Fibroblast of gingiva (primary cell): Measurements from ENCODE around the gene SLC48A1.

Experiments
- DNase-seq: peaks from one replicate; pipeline ENCODE4 v3.0.0-alpha.2; 2011; ENCODE audit warnings: low read depth

The SLC48A1 gene

DNA sequence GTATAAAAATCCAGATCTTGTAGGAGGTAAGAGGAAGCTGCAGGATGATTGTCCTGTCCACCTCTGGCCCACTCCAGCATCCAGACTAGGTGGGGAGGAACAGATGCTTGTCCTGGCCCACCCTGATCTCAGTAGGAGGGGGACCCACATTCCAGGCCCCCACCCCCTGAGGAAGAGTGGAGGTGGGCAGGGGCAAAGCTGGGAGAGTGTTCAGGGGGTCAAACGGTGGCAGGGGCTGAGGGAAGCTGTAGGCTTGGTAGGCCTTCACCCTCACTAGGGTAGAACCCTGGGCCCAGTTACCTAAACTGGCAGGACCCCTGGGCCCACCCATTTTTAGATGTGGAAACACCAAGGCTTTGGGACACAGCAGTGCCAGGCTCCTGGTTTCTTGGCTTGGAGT, 4.1 kb downstream of the SLC48A1 start:
- DNase-seq = no peak

DNA sequence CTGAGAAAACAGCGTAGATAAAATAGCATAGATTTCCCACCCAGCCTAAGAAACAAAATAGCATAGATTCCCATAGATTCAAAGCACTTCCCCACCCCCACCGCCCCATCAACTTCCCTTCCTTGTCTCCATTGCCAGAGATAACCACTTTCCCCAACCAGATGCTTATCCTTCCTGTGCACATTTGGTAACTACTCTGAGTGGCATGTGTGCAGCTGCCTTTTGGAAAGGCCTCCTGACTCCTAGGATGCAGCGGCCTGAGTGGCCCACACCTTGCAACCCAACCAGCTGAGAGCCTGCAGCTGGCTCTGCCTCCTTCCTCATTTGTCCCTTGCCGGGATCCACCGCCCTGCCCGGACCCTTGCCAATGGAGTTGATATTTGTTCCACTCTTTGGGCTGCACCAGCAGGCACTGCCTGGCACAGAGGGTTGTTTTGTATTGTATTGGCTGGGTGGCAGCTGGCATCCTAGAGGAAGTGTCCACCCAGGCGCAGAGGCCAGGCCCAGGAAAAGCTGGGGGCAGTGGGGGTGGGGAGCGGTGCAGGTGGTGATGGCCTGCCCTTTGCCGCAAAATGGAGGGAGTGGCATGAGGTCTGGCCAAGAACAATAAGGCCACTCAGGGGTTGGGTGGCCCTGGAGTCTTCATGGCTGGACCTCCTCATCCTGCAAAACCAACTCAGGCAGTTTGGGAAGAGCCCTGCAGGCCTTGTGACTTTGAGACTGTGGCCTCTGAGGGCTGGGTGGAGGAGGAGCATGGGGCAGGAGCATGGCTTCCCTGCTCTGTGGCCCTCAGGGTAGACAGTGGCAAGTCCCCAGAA, 4.9 kb downstream of the SLC48A1 start:
- no peak for DNase-seq

DNA sequence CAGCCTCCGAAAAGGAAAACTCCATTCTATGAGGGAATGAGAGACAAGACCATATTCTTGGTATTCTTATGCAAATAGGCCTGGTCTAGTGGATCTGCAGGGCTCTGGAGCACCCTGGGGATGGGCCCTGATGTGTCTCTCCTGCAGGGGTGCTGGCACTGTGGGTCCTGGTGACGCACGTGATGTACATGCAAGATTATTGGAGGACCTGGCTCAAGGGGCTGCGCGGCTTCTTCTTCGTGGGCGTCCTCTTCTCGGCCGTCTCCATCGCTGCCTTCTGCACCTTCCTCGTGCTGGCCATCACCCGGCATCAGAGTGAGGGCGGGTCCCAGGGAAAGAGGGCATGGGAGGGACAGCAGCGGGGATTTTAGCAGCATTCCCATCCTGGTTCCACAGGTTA, 5.8 kb downstream of the SLC48A1 start:
- no peak for DNase-seq

DNA sequence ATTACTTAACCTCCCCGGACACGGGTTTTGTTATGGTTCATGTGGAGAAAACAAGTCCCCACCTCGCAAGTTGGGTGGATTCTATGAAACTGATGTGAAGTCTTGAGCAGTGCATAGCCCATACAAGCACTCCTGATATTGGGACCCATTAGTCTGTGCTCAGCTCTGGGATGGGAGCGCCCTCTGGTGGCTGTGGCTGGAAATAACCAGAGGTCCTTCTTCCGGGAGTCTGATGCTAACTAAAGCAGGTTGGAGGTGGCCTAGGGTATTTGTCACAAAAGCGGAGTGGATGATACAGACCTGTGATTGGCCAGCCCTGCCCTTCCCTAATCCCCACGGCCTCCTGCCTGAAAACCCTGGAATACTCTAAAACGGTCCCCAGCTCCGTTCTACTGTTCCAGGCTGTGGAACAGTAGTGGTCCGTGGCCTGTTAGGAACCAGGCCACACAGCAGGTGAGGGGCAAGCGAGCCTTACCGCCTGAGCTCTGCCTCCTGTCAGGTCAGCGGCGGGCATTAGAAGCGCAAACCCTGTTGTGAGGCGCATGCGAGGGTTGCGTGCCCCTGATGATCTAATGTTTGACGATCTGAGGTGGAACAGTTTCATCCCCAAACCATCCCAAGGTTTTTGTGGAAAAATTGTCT, 6.4 kb downstream of the SLC48A1 start:
- DNase-seq = peak; percentile 79

DNA sequence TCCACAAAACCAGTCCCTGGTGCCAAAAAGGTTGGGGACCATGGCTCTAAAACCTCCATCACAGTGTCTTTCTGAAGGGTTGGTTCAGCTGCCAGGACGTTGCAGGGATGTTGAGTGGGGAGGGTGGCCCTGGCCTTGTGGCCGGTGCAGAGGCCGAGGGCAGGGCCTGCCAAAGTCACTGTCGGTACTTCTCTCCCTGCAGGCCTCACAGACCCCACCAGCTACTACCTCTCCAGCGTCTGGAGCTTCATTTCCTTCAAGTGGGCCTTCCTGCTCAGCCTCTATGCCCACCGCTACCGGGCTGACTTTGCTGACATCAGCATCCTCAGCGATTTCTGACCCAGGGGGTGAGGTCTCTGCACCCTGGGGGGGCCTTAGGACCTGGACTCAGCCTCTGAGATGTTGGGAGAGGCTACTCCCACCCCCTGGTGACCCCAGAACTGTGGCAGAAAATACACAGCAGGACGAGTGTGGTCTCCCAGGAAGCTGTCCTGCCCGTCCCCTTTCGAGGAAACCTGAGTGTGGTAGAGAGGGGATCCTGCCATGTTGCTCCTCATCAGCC, 7.0 kb downstream of the SLC48A1 start:
- no peak for DNase-seq

DNA sequence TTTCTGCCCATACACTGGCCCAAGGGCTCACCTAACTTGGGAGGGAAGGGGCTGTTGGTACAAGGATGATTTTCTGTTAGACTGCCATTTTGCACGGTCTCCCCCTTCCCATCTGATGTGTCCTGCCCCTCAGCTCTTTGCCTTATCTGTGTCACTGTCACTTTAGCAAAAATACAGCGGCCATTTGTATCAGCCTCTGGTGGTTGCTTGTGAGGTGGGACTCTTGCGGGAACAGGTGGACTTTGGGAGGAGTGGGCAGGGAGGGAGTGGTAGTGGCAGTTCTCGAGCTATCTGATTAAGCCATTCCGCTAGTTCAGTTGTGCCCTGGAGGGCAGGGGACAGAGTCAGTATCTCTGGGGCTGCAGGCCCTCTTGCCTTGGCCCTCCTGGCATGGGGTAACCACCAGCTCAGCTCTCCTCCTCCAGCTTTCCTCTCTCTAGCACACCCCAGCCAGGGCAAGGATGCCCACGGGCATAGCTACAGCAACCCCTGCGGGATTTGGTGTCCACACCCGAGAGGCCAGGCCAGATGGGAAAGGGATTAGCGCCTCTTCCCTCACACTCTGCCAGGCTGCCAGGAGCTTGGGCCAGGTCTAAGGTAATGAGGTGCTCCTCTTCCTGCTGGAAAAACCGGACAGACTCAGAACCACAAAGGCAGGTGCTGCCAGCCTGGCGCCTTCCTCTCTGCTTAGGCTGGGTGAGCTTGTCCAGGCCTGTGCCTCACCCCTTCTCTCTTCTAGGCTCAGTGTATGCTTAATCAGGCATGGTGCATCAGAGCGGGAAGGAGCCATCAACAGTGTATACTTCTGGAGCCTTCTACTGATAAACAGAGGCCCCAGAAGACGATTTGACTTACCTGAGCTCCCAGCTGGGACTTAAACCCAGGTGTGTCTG, 8.7 kb downstream of the SLC48A1 start:
- DNase-seq = no peak

DNA sequence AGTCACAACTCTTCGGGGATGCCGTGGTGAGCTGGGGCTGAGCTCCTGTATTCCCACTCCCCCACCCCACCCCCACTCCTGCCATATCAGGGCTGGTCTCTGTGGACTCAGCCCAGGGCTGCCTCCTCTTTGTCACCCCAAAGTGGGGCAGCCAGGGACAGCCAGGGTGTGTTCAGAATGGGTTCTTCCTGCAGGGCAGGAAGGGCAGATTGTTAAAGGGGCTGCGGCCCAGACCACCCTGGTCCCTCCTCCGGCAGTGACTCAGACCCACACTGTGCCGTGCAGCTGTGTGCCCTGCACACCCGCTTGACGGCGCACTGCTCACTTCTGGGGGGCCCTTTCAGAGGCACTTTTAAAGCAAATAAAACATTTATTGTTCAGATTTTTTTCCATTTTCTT, 9.3 kb downstream of the SLC48A1 start:
- DNase-seq = no peak

DNA sequence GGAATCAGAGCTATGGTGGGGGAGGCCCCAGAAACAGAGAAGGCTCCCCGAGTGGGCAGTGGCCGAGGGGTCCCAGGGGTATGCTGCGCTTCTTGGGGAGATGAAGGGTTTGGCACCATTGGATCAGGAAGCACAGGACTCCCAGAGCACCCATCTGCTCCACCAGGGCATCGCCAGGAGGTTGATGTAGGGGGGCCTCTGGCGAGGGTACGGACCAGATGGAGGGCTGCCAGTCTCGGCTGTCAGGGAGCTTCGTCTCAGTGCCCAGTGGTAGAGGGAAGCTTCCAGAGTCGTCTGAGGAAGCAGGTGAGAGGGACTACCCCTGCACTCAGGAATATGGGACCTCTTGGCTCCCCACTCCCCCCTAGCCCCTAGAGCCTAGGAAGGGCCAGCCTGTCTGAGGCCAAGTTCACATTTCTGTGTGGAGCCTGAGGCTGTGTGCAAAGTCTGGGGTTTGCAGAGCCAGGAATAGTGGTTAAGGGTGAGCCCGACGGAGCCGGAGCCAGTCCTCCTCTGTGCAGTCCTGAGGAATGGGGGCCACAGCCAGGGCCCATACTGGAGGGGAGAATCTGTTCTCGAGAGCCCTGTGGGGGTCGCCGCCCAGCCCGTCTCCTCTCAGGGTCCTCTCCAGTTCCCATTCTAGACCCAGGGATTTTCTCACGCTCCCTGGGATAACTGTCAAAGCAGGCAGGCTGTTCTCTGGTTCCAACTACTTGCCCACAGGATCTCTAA, 10.2 kb downstream of the SLC48A1 start:
- DNase-seq = no peak

DNA sequence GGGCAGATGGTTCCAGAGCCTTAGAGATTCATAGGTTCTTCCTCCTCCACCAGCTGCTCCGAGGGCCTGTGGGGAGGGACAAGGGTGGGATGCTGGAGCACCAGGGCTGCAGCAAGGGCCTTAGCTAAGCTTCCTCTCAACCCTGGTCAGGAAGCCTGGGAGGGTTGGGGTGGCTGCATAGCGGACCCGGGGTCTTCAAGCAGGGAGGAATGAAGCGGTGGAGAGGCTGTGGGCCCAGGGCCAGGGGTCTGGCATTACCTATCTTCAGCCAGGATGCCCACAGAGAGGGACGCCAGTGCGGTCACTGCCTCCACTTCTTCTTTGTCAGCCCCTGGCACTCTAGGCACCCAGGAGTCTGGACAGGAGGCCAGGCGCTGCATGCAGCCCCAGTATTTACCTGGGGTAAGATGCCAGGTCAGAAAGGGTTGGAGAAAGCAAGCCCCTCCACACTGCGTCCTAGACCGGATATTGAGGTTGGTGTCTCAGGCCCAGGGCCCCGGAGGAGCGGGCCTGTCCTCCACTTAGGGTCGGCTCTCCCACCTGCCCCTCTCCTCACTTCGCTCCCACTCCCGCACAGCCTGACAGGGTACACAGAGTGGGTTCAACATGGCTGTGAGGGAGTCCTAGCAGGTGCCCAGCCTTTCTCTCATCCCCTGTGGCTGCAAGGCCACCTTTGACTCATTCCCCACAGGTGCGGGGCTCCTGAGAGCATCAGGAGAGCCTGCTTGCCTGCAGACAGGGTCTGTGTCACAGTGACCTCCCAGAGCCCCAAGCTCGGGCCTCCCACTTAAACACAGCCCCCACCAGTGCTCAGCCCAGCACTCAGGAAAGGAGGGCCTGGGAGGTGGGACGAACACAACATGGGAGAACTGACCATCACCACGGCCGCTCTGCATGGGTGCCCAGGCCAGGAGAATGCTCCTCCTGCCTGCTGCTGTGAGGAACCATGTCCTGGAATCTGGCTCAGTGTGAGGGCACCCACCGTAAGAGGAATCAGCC, 11.1 kb downstream of the SLC48A1 start:
- DNase-seq = no peak

DNA sequence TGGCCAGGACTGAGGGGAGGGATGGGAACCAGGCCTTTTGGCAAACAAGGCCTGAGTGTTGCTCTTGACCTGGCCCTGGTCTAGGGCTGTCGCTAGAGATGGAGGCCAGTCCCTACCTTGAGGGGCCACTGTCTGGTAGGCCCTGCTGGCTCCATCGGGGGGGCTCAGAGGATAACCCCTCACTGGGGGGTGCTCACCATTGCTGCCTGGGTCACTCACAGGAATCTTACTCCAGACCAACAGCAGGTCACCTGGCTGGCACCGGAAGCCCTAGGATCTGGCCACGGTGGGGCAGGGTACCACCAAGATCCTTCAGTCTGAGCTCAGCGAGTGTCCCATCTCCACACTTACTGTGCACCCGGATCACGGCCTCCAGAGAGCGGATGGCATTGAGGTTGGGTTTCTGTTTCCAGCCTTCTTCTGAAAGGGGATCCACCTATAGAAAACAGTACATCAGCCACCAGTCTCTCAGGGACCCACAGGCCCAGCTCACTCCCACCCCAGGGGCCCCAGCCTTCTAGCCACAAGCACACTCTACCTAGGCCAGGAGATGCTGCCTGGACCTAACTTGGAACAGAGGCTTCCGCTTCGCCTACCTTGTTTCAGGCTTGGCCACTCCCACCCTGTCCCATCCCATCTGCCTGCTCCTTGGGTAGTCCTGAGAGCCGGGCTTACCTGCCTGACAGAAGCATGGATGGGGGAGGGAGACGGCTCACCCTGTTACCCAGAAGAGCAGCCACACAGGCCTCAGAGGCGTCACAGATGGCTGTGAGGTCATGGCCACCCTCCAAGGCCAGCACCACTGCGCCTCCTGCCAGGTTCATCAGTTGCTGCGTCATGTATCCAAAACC, 12.2 kb downstream of the SLC48A1 start:
- DNase-seq = no peak

DNA sequence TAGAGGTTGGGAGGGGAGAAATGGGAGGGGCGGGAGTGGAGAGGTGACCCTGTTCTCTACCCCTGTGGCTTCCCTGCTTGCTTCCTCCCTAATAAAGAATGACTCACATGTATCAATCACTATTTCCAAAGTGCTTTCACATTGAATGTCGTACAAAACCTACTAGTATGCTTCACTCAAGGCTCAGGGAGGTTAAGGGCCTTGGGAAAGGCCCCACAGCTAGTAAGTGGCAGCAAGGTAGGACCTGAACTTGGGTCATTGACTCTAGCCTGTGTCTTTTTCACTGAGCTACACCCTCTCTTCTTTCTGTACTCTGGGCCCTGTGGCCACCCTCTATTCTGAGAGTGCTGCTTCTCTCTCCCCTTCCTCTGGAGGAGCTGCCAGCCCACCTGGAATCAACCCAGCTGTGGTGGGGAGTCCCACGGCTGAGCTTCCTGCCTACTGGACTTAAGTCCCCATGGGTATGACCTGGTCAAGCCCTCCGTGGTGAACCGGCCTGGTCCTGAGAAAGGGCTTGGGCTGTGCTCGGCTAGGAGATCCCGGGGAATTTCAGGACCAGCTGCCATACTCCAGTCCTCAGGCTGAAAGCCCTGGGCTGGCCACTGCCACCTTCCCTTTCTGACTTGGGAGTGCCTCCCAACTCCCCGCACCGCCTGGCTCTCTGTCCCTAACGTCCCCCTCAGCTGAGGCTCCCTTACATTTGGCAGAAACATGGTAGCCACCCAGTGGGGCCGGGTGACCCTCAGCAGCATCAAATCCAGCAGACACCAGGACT, 13.0 kb downstream of the SLC48A1 start:
- DNase-seq = no peak

DNA sequence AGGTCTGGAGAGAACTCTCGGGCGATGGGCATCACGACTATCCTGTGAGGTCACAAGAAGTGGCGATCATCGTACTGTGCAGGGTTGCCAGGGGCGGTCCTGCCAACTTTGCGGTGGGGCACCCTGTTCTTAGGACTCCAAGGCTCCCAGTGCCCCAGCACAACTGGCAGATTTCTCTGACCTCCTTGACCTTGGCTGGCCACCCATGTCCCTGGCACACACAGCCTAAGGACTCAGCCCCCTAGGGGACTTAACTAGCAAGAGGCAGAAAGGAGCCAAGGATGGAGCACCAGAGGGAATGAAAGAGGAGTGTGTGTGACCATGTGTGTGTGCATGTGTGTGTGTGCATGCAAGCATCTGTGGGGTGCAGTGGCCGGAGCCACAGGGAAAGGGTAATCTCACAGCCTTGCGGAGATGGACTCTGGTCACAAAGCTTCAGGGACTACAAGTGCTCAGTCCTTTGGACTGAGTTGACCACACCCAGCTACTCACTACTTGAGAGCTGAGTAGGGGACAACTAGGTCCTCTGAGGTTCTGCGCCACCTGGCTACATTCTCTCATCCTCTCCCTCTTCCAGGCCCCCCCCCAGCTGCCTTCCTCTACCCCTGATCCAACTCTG, 13.7 kb downstream of the SLC48A1 start:
- no peak for DNase-seq

DNA sequence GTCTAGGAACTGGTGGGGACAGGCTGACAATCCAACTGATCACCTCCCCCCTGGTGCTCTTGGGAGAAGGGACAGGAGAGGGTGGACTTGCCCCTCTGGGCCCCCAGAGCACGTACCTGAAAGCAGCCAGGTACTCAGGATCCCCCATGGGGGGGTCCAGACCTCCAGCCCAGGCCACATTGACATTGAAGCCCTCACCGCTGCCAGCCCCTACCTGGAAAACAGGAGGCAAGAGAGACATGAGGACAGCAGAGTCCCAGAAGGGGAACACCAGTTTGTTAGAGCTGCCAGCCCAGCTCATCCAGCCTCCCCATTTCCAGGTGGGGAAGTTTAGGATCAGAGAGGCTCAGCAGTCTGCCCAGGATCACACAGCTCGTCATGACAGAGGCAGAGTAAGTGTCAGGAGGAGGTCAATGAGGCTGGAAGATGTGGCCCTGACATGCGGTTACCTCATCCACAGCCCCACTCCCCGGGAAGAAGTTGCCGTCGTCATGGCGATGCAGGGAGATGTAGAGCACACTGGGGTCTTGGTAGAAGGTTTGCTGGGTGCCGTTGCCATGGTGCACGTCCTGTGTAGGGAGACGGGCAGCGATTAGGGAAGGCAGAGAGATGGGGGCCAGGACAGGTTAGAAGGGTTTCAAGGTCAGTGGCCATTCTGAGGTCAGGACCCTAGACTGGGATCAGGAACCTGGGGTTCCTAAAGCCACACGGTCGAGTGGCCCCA, 14.7 kb downstream of the SLC48A1 start:
- no peak for DNase-seq

DNA sequence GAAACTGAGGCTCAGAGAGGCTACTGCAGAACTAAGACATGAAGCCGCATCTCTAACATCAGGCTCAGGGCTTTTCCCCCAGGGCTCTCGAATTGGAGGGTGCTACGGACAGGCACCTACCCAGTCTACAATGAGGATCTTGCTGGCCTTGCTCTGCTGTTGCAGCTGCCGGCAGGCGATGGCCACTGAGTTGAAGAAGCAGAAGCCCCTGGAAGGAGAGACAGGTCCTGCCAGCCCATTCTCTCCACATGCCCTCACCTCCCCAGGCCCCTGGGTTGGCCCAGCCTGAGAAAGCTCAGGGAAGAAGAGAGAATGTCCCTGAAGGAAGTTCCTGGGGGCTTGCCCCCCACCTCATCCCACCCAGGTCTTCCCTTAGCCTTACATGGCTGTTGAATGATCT, 16.1 kb downstream of the SLC48A1 start:
- no peak for DNase-seq

DNA sequence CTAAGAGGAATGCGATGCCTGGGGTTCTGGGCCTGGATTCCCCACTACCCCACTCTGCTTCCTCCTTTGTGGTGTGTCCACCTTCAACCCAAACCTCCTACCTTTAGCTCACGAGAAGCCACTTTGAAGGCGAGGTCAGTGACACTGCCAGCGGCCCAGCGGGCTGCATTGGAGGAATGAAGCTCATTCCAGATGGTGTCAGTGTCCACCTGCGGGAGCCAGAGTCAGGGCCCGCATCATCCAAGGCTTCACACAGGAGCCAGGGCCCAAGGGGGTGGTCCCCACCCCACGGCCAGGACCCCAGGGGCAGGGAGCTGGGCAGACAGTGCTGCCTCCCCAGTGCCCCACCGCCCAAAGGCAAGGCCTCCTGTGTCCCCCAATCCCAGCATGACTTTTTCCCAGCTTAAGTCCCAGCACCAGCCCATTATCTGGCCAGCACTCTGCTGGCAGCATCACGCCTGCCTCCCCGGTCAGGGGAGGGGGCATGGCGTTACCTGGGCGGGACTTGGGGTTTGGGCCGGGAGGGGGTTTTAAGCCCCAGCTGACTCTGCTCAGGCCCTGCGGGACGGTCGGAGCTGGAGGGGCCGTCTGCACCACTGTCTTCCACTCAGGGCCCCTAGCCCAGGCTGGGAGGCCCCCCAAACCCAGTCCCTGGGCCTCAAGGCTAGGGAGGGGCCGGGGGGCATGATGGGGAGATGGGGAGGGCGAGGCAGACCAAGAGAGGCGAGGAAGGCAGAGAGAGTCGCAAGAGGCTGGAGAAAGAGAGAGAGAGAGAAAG, 16.9 kb downstream of the SLC48A1 start:
- DNase-seq = no peak

DNA sequence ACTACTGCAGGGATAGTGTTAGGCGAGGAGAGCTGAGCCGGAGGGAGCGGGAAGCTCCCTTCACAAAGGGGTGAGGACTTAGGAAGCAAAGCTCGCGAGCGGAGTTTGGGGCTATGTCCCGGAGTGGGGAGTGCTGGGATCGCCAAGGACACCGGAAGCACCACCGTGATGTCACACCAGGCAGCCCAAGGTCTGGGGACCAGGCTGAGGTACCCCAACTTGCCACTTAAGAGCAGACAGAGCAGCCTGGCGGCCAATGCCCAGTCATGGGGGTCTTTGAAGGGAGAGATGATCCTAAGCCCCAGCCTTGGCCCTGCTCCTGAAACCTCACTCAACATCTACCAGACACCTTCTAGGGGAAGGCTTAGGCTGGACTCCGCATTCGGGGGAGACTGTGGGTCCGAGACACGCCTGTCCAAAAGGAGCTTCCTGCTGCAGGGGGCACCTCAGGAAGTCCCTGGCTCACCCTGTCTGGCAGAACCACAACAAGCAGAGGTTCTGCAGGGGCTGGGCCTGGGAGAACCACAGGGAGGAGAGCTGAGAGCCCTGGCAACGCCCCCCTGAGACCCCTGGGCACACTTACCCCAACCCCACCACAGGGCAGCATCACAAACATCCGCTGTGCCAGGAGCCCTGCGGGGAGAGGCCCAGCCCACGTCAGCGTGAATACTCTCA, 17.8 kb downstream of the SLC48A1 start:
- DNase-seq = no peak
